PC-9 (cell line): ENCODE measurements around the gene KITLG.

ENCODE experiments used
- EZH2 ChIP-seq: fragments of 200-600 bp; sonication (generic); IDR thresholded peaks from 2 replicates; pipeline ENCODE4 v1.8.0; 2017; ENCODE audit warnings: antibody characterized with exemption, low read depth
- TF ChIP-seq, protein P1 (sequence below): fragments of 200-600 bp; sonication (generic); conservative IDR thresholded peaks from 2 replicates; pipeline ENCODE4 v1.6.1; 2017; ENCODE audit warnings: mixed run types, antibody characterized with exemption, mild to moderate bottlenecking, moderate library complexity

DNA sequence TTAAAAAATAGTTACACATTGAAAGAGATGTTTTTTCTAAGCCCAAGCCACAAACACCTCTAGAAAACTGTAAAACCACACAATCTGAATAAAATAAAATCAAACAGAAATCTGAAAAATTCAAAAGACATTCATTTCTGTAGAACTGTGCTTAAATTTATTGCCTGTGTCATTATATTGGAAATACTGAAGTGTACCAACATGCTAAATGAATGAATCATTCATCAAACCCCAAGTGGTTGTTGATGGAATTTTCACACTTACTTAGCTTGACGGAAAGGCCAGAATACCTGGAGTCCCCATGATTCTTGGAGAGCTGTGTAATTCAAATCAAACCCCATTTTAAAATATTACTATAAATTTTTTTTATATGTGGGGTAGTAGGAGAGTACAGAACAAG lies 2.7 kb downstream of the KITLG start:
- TF ChIP-seq, protein P1, sequence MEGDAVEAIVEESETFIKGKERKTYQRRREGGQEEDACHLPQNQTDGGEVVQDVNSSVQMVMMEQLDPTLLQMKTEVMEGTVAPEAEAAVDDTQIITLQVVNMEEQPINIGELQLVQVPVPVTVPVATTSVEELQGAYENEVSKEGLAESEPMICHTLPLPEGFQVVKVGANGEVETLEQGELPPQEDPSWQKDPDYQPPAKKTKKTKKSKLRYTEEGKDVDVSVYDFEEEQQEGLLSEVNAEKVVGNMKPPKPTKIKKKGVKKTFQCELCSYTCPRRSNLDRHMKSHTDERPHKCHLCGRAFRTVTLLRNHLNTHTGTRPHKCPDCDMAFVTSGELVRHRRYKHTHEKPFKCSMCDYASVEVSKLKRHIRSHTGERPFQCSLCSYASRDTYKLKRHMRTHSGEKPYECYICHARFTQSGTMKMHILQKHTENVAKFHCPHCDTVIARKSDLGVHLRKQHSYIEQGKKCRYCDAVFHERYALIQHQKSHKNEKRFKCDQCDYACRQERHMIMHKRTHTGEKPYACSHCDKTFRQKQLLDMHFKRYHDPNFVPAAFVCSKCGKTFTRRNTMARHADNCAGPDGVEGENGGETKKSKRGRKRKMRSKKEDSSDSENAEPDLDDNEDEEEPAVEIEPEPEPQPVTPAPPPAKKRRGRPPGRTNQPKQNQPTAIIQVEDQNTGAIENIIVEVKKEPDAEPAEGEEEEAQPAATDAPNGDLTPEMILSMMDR, result no peak
- no peak for TF ChIP-seq EZH2
